ENCODE measurements around the gene SHC2. TPM values are rescaled to one million over a fixed set of nuclear protein-coding genes. Genes with fewer than 3 reads are reported as not detected.
A peak's percentile ranks its signal among the peaks of the same experiment; 100 is the strongest.

Gene SHC2
- total and polyA plus RNA-seq, 12 donors: 1.2 to 196 (median 41.1) TPM

DNA sequence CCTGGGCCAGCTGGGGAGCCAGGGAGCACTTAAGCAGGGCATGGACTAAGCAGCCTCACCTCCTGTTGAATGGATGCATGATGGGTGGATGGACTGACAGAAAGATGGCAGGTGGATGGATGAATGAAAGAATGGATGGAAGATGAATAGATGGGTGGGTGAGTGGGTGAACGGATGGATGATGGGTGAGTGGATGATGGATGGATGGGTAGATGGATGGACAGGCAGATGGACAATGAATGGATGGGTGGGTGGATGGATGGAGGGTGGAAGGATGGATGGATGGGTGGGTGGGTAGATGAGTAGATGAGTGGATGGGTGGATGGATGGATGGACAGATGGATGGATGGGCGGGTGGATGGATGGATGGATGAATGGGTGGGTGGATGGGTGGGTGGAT is 18.7 kb downstream of the SHC2 start:
- Histone ChIP-seq H3K27ac (no peak overlapping the region), H3K9me3 (replicated peaks in 1 of 3) (no peaks in the 10 kb centered on the region), H3K4me3 (no peak overlapping the region), H3K36me3 (replicated peaks in 1 of 2) (no peaks in the 10 kb centered on the region), H3K4me1 (replicated peaks in 1 of 2) (no peaks in the 10 kb centered on the region), H3K27me3 (no peaks in the 10 kb centered on the region)
- intact Hi-C loops (cut with DNase I): no loop called here
- no peak for DNase-seq
- WGBS, 4 donors: 84 to 95% (median 92%) methylated on average over 2 of the region's 2 CpGs
- TF ChIP-seq, protein P1, sequence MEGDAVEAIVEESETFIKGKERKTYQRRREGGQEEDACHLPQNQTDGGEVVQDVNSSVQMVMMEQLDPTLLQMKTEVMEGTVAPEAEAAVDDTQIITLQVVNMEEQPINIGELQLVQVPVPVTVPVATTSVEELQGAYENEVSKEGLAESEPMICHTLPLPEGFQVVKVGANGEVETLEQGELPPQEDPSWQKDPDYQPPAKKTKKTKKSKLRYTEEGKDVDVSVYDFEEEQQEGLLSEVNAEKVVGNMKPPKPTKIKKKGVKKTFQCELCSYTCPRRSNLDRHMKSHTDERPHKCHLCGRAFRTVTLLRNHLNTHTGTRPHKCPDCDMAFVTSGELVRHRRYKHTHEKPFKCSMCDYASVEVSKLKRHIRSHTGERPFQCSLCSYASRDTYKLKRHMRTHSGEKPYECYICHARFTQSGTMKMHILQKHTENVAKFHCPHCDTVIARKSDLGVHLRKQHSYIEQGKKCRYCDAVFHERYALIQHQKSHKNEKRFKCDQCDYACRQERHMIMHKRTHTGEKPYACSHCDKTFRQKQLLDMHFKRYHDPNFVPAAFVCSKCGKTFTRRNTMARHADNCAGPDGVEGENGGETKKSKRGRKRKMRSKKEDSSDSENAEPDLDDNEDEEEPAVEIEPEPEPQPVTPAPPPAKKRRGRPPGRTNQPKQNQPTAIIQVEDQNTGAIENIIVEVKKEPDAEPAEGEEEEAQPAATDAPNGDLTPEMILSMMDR (IDR thresholded peaks at IDR 0.05): no peak
- TF ChIP-seq POLR2A (IDR thresholded peaks at IDR 0.05): no peak

DNA sequence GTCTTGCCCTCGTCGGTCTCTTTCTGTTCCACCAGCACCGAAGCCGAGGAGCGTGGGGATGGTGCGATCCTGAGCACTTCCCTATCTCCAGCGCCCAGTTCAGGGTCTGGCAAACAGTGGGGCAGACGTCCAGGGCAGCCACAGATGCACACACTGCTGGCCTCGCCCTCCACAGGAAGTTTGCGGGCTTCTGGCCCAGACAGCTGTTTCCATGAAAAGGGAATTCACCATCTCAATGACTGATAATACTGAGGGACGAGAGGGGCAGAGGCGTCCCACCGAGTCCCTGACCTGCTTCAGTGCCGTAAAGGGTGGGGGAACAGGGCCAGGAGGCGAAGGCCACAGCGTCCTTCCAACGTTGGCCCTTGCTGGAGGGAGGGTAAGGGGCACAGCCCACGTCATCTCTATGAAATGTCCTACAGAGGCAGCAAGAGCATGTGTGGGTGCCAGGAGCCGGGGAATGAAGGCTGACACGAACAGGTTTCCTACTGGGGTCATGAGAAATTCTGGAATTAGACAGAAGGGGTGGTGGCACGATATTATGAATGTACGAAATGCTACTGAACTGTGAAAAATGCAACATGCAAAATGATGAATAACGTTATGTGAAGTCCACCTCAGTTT is 19.5 kb downstream of the SHC2 start:
- H3K27me3 ChIP-seq: no peaks in the 10 kb centered on the region
- no peaks in the 10 kb centered on the region for H3K36me3 ChIP-seq (replicated peaks in 1 of 2)
- intact Hi-C loops (cut with DNase I): no loop called here
- H3K4me1 ChIP-seq (replicated peaks in 1 of 2): no peaks in the 10 kb centered on the region
- H3K9me3 ChIP-seq (replicated peaks in 1 of 3): no peaks in the 10 kb centered on the region
- 46 to 56% (median 47%) methylated on average over 19 to 23 of the region's 23 CpGs for WGBS, 4 donors
- H3K27ac ChIP-seq: no peak overlapping the region
- peak in 2 of 7 donors; percentile 18 to 40 for DNase-seq
- H3K4me3 ChIP-seq: no peak overlapping the region
- TF ChIP-seq, protein P1 (IDR thresholded peaks at IDR 0.05): no peak
- no peak for TF ChIP-seq POLR2A (IDR thresholded peaks at IDR 0.05)

DNA sequence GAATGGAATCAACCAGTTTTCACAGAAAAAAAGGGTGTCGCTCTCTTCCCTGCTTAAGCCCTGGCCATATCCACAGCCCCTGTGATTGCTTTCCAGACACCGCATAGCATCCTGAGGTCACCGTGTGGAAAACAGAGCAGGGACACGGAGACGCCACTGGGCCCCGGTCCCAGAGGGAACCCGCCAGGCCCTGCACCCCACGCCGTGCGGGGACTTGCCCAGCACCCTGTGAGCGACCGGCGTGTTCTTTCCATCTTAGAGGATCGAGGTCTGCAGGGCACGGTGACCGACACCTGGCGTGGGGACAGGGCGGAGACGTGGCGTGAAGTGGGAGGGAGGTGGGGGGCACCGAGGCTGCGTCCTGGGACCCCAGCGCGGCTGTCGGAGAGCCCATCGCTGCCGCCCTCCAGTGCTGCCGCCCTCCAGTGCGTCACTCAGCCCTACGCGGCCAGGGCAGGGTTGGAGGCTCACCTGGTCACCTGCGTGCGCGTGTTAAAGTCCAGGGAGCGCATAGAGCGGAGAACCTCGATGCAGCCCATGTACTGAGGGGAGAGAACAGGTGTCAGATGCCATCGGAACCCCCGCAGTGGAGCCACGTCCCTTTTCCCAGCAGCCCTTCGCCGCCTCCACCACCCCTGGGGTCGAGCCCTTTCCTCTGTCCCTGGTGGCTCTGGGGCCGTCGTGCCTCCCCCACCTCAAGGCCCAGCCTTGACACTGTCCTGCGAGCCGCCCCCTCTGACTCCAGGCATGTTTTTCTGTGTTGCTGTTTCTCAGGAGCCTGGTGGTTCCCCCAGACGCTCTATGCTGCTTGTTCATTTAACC is 20.2 kb downstream of the SHC2 start:
- H3K36me3 ChIP-seq (replicated peaks in 1 of 2): no peaks in the 10 kb centered on the region
- H3K4me1 ChIP-seq (replicated peaks in 1 of 2): no peaks in the 10 kb centered on the region
- H3K9me3 ChIP-seq (replicated peaks in 1 of 3): no peaks in the 10 kb centered on the region
- no peak overlapping the region for H3K27ac ChIP-seq
- H3K27me3 ChIP-seq: no peaks in the 10 kb centered on the region
- intact Hi-C loops (cut with DNase I): no loop called here
- TF ChIP-seq POLR2A (IDR thresholded peaks at IDR 0.05): no peak
- TF ChIP-seq, protein P1 (IDR thresholded peaks at IDR 0.05): no peak
- DNase-seq: no peak
- 74 to 86% (median 84%) methylated on average over 14 to 48 of the region's 48 CpGs for WGBS, 4 donors
- H3K4me3 ChIP-seq: no peak overlapping the region

DNA sequence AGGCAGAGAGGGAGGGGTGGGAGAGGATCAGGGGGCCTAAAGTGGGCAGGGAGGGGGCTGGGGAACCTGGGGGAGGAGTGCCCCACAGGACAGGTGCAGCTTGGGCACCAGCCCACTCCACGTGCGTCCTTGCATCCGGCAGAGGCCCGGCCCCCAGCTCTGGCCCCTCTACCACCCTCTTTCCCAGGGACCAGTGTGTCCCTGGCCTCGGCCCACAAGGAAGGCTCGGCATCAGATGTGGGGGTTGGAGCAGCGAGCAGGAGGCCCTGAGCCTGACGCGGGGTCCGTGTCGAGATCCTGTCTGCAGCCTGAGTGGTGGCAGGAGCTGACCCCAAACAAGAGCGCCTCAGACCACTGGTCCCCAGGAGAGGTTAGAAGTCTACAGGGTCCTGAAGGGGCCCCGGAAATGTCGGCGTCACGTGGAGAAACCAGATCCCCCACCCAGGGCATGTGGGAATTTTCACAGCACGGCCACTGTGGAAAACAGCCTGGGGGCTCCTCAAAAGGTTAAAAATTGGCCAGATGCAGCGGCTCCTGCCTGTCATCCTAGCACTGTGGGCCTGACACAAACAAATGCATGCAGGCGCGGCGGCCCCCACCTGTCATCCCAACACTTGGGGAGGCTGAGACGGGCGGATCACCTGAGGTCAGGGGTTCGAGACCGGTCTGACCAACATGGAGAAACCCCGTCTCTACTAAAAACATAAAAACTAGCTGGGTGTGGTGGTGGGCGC is 21.5 kb downstream of the SHC2 start:
- Histone ChIP-seq H3K4me3 (no peak overlapping the region), H3K4me1 (replicated peaks in 1 of 2) (no peaks in the 10 kb centered on the region), H3K27me3 (no peaks in the 10 kb centered on the region), H3K27ac (no peak overlapping the region), H3K9me3 (replicated peaks in 1 of 3) (no peaks in the 10 kb centered on the region), H3K36me3 (replicated peaks in 1 of 2) (no peaks in the 10 kb centered on the region)
- no peak for DNase-seq
- WGBS, 4 donors: 77 to 89% (median 85%) methylated on average over 16 to 27 of the region's 27 CpGs
- intact Hi-C loops (cut with DNase I): no loop called here
- TF ChIP-seq, protein P1 (IDR thresholded peaks at IDR 0.05): no peak
- TF ChIP-seq POLR2A (IDR thresholded peaks at IDR 0.05): no peak

All from adrenal gland (tissue), 12 donors.